GM19099 (cell line): ENCODE measurements around the gene FAM184A.

Source experiments
- POLR2A ChIP-seq: IDR thresholded peaks from 3 replicates; pipeline ENCODE4 v1.6.1; 2011; ENCODE audit warnings: low read depth; ENCODE audit not compliant: insufficient read length; ENCODE audit errors: extremely low read depth

FAM184A gene, protein sequence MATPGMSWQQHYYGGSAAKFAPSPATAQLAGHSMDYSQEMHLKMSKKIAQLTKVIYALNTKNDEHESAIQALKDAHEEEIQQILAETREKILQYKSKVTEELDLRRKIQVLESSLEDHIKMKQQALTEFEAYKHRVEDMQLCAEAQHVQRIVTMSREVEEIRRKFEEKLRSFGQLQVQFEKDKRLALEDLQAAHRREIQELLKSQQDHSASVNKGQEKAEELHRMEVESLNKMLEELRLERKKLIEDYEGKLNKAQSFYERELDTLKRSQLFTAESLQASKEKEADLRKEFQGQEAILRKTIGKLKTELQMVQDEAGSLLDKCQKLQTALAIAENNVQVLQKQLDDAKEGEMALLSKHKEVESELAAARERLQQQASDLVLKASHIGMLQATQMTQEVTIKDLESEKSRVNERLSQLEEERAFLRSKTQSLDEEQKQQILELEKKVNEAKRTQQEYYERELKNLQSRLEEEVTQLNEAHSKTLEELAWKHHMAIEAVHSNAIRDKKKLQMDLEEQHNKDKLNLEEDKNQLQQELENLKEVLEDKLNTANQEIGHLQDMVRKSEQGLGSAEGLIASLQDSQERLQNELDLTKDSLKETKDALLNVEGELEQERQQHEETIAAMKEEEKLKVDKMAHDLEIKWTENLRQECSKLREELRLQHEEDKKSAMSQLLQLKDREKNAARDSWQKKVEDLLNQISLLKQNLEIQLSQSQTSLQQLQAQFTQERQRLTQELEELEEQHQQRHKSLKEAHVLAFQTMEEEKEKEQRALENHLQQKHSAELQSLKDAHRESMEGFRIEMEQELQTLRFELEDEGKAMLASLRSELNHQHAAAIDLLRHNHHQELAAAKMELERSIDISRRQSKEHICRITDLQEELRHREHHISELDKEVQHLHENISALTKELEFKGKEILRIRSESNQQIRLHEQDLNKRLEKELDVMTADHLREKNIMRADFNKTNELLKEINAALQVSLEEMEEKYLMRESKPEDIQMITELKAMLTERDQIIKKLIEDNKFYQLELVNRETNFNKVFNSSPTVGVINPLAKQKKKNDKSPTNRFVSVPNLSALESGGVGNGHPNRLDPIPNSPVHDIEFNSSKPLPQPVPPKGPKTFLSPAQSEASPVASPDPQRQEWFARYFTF

DNA sequence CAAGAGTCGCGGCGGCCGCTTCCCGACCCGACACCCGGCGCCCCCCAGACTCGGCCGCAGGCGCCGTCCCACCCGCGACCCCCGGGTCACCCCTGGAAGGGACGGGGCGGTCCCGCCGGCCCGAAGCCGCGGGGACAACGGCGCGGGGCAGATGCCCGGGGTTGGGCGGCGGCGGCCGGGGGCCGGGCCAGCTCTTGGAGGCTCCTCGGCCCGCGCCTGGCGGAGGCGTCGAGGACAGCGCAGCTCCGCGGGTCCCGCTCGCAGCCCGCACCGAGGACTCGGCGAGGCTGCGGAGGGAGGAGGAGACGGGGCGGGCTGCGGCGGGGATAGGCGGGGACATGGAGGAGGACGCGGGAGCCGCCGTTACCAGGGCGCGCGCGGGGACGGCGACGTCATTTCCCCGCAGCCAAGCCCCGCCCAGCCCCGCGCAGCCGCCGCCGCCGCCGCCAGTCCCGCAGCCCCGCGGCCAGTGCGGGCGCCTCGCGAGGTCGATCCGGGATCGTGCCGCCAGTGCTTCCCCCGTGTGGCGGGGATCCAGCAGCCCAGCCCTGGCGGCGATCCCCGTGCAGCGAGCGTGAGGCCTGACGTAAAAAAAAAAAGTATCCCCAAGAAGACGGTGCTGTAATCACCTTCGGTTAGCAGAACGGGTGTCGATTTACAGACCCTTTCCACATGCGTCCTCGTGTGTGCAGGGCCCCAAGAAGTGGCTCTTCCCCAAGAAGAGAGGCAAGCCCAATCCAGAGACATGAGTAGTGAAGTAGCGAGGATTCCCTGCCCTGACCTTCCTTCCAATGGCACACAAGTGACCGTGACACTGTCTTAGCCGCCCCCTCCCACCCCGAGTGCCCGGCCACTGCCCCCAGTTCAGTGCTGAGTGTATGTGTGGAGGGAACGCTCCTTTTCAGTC lies at the start of gene FAM184A:
TSS of gene FAM184A (minus strand) at position 289 of the 907 bp plus-strand sequence. CDS start 365 bp downstream, outside the sequence.
- no peak for TF ChIP-seq POLR2A

DNA sequence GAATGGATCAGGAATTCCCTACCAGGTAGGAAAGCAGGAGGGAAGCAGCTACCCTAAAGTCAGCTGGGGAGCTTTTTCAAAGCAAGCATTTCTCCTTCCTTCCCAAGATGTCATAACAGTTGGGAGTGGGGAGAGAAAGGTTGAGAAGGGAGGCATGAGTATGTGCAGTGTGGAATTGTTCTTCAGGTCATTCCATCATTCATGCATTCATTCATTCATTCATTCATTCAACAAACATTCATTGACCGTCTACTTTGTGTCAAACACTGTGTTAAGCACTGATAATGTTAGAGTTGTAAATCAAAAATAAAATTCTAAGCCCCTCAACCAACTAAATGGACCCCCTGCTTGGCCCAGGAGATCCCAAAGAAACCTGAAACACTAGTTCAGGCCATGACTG lies 49.2 kb upstream of the FAM184A start:
- no peak for TF ChIP-seq POLR2A

DNA sequence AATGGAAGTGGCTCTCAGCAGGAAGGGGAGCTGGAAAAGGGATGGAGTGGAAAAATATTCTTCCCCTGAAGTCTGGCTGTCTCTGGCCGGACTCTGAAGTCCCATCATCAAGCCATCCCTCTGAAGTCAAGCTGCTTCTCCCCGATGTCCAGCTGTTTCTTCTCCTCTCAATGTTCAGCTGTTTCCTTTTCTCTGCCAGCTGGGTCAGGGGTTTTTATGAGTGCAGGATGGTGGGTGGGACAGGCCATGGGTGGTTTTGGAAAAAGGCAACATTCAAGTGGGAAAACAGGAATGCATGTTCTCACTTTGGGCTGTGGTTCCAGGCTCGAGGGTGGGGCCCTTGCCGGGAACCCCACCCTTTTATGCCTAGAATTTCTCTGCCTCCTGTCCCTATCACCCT lies 48.4 kb upstream of the FAM184A start:
- TF ChIP-seq POLR2A = no peak

DNA sequence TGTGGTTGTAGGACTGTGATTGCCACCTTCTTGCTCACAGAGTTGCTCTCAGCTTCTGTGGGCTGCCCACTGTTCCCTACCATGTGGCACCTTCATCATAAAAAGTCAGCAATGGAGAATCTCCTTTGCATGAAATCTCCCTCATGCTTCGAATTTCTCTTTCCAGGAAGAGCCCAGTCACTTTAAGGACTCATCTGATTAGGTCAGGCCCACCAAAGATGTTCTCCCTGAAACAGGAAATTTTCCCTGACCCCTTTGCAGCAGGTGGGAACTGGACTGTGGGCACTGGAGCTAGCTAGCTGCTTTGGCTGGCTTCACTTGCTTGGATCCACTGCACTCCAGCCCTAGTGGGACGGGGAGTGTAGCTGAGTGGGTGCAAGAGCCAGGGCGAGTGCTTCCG lies 47.7 kb upstream of the FAM184A start:
- TF ChIP-seq POLR2A = no peak

DNA sequence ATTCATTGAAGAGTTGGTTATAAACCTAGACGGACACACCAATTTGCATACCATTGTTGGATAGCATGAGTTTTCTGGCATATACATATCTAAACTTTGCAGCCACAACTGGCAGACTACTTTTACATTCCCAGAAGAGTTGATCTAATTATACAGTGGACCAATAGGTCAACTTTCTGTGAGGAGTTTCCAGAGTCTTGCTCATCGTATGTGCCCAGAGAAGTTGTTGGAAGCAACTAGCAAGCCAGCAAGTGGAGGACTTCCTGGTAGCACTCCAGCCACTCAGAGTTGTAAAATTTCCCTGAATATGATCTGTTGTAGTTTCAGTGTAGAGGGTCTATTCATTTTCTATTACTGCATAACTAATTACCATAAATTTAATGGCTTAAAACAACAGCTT lies 47.1 kb upstream of the FAM184A start:
- TF ChIP-seq POLR2A = no peak

DNA sequence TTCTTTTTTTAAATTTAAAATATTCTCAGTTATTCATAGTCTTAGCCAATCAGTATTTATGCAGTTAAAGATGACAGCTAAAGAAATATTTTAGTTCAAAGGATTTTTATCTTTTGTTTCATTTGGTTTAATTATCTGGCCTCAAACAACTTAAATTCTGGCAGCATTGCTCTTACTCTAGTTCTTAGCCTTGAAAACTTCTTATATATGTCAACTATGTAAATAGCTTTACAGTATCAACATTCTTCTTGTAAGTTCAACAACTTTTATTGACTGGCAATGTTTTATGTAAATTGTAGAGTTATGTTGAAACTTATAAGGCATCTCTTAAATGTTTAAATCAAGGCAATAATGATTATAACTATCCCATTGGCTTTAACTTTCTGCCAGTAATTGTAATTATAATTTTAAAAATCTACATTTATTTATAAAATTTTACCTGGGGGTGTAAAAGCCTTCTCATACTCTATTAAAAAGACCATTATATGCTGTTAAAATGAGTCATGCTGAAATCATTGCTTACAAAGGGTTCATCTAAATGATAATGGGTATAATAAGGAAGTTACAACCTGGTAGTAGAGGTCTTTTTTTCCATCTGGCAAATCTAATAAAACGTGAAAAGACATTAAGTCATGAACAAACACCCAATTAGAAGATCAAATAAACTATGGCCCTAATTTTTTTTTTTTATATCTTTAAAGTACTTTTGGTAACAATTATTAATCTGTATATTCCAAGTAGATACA lies 45.8 kb upstream of the FAM184A start:
- TF ChIP-seq POLR2A = no peak

DNA sequence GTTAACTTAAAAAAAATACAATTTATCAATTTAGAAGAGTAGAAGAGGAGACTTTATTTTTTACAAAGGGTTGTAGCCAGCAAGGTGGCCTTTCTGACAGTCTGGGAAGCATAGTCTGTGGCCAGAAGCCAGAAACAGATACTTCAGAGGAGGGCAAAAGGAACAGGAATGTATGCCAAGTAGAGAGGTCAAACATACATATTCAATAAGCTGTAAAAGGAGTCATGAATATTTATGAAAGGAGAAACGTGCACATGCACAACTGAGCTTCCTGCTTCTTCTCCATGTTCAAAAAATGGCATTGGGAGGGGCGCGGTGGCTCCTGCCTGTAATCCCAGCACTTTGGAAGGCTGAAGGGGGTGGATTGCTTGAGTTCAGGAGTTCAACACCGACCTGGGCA lies 43.9 kb upstream of the FAM184A start:
- no peak for TF ChIP-seq POLR2A

DNA sequence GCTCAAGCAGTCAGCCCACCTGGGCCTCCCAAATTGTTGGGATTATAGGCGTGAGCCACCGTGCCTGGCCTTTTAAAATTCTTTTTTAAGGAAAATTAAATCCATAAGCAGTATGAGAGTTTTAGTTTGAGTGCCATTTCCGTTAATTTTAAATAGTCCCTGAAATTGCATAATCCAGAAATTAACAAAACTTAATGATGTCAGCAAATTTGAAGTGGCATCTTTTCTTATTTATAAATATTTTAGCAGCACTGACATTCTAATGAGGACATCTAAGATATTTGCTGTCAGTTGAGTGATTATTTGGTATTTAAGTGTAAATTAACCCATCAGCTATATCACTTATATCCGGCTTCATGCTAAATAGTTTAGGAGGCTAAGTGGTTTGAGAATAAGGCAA lies 42.9 kb upstream of the FAM184A start:
- TF ChIP-seq POLR2A = no peak

DNA sequence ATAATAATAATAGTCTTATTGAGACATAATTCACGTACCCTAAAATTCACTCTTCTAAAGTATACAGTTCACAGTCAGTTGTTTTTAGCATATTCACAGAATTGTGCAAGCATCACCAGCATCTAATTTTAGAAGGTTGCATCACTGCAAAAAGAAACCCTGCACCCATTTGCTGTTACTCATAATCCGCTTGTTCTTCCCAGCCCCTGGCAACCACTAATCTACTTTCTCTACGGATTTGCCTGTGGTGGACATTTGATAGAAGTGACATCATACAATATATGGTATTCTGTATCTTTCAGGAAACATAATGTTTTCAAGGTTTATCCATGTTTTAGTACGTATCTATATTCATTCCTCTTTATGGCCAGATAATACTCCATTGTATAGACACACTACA lies 41.5 kb upstream of the FAM184A start:
- TF ChIP-seq POLR2A = no peak

DNA sequence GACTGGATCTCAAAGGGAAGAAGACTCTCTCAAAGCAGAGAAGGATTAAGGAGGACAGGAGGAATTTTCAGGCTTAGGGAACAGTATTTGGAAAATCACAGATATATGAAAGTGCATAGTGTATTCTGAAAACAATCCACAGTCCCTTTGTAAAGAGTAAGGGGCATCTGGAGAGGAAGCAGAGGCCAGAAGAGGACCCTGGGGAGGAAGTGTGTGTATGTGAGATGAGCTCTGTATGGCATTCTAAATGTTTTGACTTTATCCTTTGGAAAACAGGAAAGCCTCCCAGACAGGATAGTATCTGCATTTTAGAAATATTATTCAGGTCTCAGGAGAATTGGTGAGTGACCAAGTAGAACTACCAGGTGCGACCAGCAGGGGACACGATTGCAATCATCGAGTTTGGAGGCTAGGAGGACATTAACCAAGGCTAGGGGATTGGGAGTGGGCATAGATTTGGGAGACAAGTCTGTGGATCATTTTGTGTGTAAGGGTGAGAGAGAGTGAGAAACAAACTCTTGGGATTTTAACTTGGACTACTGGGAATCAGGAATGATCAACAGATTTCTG lies 38.3 kb upstream of the FAM184A start:
- TF ChIP-seq POLR2A = no peak

DNA sequence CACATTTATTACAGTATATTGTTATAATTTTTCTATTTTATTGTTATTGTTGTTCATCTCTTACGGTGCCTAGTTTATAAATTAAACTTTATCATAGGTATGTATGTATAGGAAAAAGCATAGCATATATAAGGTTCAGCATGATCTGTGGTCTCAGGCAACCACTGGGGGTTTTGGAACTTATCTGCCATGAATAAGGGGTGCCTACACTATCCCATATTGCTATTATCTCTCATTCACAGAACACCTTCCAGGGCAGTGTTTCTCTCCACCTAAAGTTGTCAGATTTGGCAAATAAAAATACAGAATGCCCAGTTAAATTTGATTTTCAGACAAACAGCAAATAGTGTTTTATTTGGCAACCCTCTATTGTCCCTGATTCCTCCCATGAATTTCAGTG lies 35.5 kb upstream of the FAM184A start:
- no peak for TF ChIP-seq POLR2A

DNA sequence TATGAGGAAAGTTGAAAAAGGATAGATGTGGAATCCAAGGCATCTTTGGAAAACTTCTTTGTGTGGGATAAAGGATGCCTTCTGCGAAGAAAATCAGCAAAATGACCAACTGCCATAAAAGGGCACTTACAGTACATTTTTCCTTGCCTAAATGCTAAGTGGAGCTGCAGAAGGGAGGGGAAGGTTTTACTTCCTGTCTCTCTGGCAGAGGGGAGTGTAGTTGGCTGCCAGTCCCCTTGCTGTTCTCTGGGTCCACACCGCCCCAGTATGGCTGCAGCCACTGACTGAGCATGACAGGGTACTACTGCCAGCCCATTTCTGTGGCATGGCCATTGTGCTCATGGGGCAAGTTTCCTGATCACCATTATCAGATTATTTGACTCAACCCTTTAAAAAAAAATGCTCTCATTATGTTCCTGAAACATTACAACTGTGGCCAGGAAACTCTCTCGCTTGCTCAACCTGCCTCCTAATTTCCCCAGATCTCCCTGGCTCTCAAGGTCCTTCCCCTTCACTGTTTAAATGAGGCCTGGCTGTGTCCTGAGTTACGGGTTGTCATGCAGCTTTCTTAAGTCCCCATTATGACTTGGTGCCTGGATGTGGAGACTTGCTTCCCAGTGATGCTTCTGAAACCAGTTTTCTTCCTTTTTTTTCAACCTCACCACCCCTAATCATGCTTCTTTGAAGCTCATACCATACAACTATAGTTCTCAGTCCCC lies 34.5 kb upstream of the FAM184A start:
- TF ChIP-seq POLR2A = no peak
